ENCODE results near the gene BCL2L14.

BCL2L14 gene

GRCh38 chr12:12070674-12071656 is at the start of gene BCL2L14:
BCL2L14 (plus strand) TSS chr12:12070939; CDS start chr12:12079306, 8,367 bp downstream.
- Mint-ChIP-seq H3K9me3 (no peaks in the 10 kb centered on the region), H3K27ac (peak within 1 kb of the TSS; percentile 21), H3K4me3 (peak within 1 kb of the TSS; percentile 62), H3K36me3 (ENCODE audit: low read depth) (no peaks in the 10 kb centered on the region), H3K4me1 (peaks cover 20% of the 10 kb centered on the region), H3K27me3 (no peaks in the 10 kb centered on the region)
- DNase-seq (no peak), ATAC-seq (peak; percentile 80)

GRCh38 chr12:12022306-12022936 is 48.3 kb upstream of the BCL2L14 start:
- H3K4me1 Mint-ChIP-seq: peaks cover 58% of the 10 kb centered on the region
- H3K36me3 Mint-ChIP-seq (ENCODE audit: low read depth): peaks cover 6% of the 10 kb centered on the region
- H3K27ac Mint-ChIP-seq: peak overlapping the region; percentile 31
- peaks cover 7% of the 10 kb centered on the region for H3K9me3 Mint-ChIP-seq
- no peak overlapping the region for H3K4me3 Mint-ChIP-seq
- ATAC-seq (no peak), DNase-seq (no peak)
- H3K27me3 Mint-ChIP-seq: no peaks in the 10 kb centered on the region

DNA sequence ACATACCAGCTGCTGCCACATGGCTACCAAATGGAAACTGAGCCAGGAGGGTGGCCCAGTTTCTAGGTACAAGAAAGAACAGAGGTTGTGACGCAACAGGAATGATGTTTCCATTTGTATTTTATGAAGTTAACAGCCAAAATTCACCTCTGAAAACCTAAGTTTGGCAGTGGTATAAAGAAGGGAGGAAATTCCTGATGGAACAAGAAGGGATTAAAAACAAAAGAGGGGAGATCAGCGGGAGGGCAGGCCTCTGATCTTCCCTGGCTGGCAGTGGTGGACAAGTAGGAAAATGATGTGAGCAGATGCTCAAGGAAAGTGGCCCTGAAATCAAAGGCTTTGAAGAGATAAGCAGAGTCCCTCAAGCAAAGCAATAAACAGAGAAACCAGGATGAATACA is 47.3 kb upstream of the BCL2L14 start:
- no peak overlapping the region for H3K27ac Mint-ChIP-seq
- peaks cover 6% of the 10 kb centered on the region for H3K36me3 Mint-ChIP-seq (ENCODE audit: low read depth)
- H3K4me3 Mint-ChIP-seq: no peak overlapping the region
- peaks cover 50% of the 10 kb centered on the region for H3K4me1 Mint-ChIP-seq
- ATAC-seq (no peak), DNase-seq (no peak)
- H3K27me3 Mint-ChIP-seq: no peaks in the 10 kb centered on the region
- peaks cover 7% of the 10 kb centered on the region for H3K9me3 Mint-ChIP-seq

GRCh38 chr12:12024911-12025682 is 45.6 kb upstream of the BCL2L14 start:
- peaks cover 6% of the 10 kb centered on the region for H3K36me3 Mint-ChIP-seq (ENCODE audit: low read depth)
- H3K4me1 Mint-ChIP-seq: peaks cover 51% of the 10 kb centered on the region
- no peaks in the 10 kb centered on the region for H3K27me3 Mint-ChIP-seq
- DNase-seq (no peak), ATAC-seq (peak; percentile 57)
- peaks cover 7% of the 10 kb centered on the region for H3K9me3 Mint-ChIP-seq
- H3K27ac Mint-ChIP-seq: peak overlapping the region; percentile 52
- H3K4me3 Mint-ChIP-seq: peak overlapping the region; percentile 1

GRCh38 chr12:12025799-12026386 is 44.8 kb upstream of the BCL2L14 start:
- H3K9me3 Mint-ChIP-seq: peaks cover 7% of the 10 kb centered on the region
- peaks cover 45% of the 10 kb centered on the region for H3K4me1 Mint-ChIP-seq
- H3K27ac Mint-ChIP-seq: no peak overlapping the region

DNA sequence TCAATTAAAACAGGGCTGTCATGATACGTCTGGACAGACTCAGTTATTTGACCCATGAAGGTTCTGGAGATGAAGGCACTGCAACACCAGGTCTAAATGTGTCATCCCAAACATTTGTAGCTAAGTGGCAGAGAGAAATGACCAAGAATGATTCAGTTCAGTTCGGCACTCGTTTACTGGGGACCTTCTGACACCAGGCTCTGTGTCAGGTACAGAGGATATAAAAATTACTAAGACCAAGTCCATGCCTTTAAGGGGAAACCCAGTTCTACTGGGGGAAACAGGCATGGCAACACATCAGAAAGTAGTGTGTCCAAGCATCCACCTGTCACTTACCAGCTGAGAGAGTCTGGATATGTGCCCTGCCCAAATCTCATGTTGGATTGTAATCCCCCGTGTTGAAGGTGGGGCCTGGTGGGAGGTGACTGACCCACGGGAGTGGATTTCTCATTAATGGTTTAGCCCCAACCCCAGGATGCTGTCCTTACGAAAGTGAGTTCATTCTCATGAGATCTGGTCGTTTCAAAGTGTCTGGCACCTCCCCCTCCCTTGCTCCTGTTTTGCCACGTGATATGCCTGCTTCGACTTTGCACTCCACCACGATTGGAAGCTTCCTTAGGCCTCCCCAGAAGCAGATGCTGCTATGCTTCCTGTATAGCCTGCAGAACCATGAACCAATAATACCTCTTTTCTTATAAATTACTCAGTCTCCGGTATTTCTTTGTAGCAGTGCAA is 41.9 kb upstream of the BCL2L14 start:
- no peak for ATAC-seq
- DNase-seq: no peak
- H3K4me1 Mint-ChIP-seq: peaks cover 46% of the 10 kb centered on the region
- H3K9me3 Mint-ChIP-seq: peaks cover 7% of the 10 kb centered on the region
- H3K4me3 Mint-ChIP-seq: no peak overlapping the region
- peaks cover 6% of the 10 kb centered on the region for H3K36me3 Mint-ChIP-seq (ENCODE audit: low read depth)
- no peaks in the 10 kb centered on the region for H3K27me3 Mint-ChIP-seq
- H3K27ac Mint-ChIP-seq: no peak overlapping the region

More at GRCh38 chr12:12025799-12026386, 44.8 kb upstream of the BCL2L14 start:
- ATAC-seq: no peak
- no peak for DNase-seq
- peaks cover 6% of the 10 kb centered on the region for H3K36me3 Mint-ChIP-seq (ENCODE audit: low read depth)
- H3K27me3 Mint-ChIP-seq: no peaks in the 10 kb centered on the region
- H3K4me3 Mint-ChIP-seq: no peak overlapping the region

GRCh38 chr12:12029653-12030052 is 41.1 kb upstream of the BCL2L14 start:
- Mint-ChIP-seq H3K27me3 (no peaks in the 10 kb centered on the region), H3K4me1 (peaks cover 40% of the 10 kb centered on the region), H3K4me3 (no peak overlapping the region), H3K9me3 (peaks cover 7% of the 10 kb centered on the region), H3K36me3 (ENCODE audit: low read depth) (peaks cover 6% of the 10 kb centered on the region), H3K27ac (no peak overlapping the region)
- no peak for DNase-seq
- ATAC-seq: no peak

GRCh38 chr12:12032260-12032791 is 38.4 kb upstream of the BCL2L14 start:
- ATAC-seq (no peak), DNase-seq (no peak)
- H3K27me3 Mint-ChIP-seq: no peaks in the 10 kb centered on the region
- H3K4me1 Mint-ChIP-seq: peaks cover 35% of the 10 kb centered on the region
- H3K4me3 Mint-ChIP-seq: peak overlapping the region; percentile 40
- no peaks in the 10 kb centered on the region for H3K9me3 Mint-ChIP-seq
- H3K36me3 Mint-ChIP-seq (ENCODE audit: low read depth): no peaks in the 10 kb centered on the region
- H3K27ac Mint-ChIP-seq: peak overlapping the region; percentile 55

GRCh38 chr12:12032851-12033797 is 37.6 kb upstream of the BCL2L14 start:
- Mint-ChIP-seq H3K27ac (peak overlapping the region; percentile 55), H3K9me3 (no peaks in the 10 kb centered on the region), H3K27me3 (peaks cover 5% of the 10 kb centered on the region), H3K4me1 (peaks cover 35% of the 10 kb centered on the region), H3K4me3 (peak overlapping the region; percentile 40), H3K36me3 (ENCODE audit: low read depth) (no peaks in the 10 kb centered on the region)
- DNase-seq (peak; percentile 77), ATAC-seq (peak; percentile 70)

DNA sequence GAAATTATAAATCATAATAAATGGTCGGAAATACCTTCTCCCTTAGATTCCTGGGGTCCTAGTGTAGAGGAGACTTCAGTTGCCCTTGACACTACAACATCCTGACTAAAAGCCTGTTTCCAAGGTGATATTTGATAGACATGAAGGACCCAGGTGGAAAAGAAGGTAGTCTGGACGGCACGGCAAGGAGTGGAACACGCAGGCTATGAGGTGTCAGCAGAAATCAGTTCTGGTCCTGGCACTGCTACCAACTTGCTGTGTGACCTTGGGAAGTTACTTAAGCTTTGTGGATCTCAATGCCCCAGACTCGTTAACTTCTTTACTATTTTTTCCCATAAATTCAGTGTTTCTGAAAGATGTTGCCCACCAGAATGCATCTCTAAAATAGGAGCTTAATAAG is 36.9 kb upstream of the BCL2L14 start:
- H3K4me3 Mint-ChIP-seq: no peak overlapping the region
- no peak overlapping the region for H3K27ac Mint-ChIP-seq
- H3K9me3 Mint-ChIP-seq: no peaks in the 10 kb centered on the region
- H3K4me1 Mint-ChIP-seq: peaks cover 32% of the 10 kb centered on the region
- H3K27me3 Mint-ChIP-seq: peaks cover 7% of the 10 kb centered on the region
- ATAC-seq (no peak), DNase-seq (no peak)
- no peaks in the 10 kb centered on the region for H3K36me3 Mint-ChIP-seq (ENCODE audit: low read depth)

- Mint-ChIP-seq H3K4me3 (no peak overlapping the region), H3K27ac (no peak overlapping the region), H3K36me3 (ENCODE audit: low read depth) (no peaks in the 10 kb centered on the region), H3K9me3 (no peaks in the 10 kb centered on the region), H3K27me3 (peaks cover 7% of the 10 kb centered on the region), H3K4me1 (peaks cover 32% of the 10 kb centered on the region)
- ATAC-seq: no peak
- DNase-seq: no peak
Measured at GRCh38 chr12:12034344-12034743, 36.4 kb upstream of the BCL2L14 start.

DNA sequence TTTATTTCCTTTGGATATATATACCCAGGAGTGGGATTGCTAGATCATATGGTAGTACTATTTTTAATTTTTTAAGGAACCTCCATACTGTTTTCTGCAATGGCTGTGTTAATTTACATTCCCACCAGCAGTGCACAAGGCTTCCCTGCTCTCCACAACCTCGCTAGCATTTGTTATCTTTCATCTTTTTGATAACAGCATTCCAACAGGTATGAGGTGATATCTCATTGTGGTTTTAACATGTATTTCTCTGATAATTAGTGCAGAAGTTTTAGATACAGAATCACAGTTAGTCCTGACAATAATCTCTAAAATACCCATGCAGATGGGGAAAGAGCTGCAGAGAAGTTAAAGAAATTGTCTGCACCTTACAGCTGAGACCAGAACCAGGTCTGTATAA is 35.5 kb upstream of the BCL2L14 start:
- Mint-ChIP-seq H3K36me3 (ENCODE audit: low read depth) (no peaks in the 10 kb centered on the region), H3K27ac (no peak overlapping the region), H3K4me3 (no peak overlapping the region), H3K27me3 (peaks cover 7% of the 10 kb centered on the region), H3K9me3 (no peaks in the 10 kb centered on the region), H3K4me1 (peaks cover 26% of the 10 kb centered on the region)
- ATAC-seq (no peak), DNase-seq (no peak)
